A549 treated with Hydrocortisone at 1 μM for 4 hours (cell line): ENCODE results near the gene RAB11FIP5. TPM values are rescaled to one million over a fixed set of nuclear protein-coding genes. Genes with fewer than 3 reads are reported as not detected.

Experiments used
- total RNA-seq: library from RNA; stranded (reverse); fragments of 200-300 nt; extraction: Qiagen RNA extraction; gene quantifications from 5 replicates; pipeline ENCODE4 v1.2.3, GENCODE V29; 2022

RAB11FIP5 gene, protein sequence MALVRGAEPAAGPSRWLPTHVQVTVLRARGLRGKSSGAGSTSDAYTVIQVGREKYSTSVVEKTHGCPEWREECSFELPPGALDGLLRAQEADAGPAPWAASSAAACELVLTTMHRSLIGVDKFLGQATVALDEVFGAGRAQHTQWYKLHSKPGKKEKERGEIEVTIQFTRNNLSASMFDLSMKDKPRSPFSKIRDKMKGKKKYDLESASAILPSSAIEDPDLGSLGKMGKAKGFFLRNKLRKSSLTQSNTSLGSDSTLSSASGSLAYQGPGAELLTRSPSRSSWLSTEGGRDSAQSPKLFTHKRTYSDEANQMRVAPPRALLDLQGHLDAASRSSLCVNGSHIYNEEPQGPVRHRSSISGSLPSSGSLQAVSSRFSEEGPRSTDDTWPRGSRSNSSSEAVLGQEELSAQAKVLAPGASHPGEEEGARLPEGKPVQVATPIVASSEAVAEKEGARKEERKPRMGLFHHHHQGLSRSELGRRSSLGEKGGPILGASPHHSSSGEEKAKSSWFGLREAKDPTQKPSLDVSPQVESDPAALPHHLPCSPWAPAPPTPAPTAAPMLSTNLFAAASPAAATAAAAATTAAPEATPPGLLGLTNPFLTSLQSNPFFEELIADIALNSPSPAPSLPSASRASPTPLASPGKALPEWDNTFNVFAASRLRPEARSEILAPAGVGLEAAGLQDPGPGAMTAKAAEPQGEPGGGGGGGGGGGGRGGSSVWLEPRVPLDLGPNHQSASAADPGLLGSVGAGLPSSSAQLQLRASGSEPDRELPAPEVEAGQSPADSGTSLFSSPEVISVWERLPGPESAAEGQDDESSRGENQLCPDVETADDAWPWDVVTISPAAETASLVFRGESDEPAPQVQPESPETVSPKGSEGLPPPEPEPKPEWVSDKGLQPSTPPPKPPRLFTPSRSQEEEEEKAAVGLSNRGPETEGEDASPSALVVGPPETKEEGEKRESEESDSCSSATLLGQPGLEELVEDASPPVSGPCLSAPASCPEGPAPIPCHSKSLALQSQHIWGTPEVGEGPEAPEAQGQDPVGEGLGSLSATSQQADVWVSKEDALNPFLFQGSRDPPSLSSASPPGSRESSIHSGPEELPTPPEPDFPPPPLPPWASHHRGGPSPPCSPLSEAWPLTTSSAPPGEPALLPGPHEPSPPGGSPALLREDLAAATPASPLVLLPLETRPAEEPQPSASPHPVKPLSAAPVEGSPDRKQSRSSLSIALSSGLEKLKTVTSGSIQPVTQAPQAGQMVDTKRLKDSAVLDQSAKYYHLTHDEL (N-terminal part only)
- 30.4 to 37.7 TPM (median 33.8 TPM) in 5 replicates for total RNA-seq

DNA sequence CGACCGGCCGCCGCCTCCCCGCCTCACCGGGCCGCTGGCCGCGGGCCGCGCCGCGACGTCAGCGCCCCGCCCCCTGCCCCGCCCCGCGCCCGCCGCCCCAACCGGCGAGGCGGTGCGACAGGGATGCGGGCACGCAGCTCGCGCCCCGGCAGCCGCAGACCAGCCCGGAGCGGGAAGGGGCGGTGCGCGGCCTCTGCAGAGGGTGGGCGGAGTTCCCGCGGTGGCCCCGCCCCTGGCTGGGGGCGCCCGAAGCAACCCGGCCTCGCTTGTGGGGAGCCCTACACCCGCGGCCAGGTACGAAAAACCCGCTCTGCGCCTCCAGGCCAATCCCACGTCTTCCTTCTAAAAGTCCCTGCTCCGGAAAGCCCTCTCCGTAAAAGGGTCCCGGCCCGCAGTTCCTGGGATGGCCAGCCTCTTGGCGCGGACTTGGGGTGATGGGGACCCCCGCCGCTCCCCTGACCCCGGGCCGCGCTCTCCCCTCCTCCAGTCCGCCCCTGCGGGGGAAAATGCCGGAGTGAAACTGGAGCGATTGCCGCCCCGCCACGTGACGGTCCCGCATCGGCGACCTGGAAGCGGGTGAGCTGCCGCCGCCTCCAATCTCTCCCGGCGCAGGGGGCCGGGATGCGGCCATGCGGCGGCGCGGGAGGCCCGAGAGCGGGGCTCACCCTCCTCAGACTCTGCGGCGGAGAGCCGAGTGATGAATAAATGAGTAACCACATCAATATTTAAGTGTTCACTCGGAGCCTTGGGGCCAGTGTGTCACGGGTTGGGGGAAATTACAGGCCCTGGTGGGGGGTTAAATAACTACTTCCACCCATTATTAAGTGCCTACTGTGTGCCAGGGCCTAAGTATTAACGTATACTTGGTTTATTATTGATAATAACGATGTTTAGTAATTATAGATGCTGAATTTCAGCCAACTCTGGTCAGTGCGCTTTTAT, at the start of gene RAB11FIP5:
RAB11FIP5 (minus strand) TSS at position 36 of the 942 bp plus-strand sequence. CDS start 171 bp downstream, outside the sequence.

DNA sequence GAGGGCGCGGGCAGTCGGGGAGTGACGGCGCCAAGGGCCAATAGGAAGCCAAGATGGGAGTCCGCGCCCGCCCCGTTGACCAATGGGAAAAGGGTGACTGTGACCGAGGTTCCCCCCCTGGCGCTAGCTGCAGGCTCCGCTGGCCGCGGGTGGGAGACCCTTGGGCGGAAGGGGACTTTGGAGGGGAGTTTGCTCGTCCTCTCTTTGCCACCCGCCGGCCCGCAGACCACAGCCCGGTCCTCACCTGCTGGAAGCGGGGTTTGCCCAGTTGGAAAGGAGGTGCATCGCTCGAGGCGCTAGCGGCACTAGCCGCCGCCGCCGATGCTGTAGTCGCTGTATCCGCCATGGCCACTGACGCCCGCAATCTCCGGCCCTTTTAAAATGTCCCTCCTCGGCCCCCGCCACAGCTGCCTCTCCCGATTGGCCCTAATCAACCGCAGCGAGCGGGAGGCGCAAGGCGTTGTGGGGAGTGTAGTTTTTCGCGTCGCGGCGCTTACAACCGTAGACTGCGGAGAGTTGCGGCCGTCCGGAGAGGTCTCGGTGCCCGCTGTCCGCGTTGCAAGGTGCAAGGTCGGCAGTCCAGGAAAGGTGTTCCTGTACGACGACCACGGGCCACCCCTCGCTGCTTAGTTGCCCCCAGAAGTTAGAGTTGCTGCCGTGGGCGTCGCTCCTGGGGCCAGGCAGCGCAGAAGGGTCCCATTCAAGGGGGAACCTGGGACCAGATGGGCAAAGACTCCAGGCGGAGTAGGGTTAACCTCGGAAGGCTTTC, 41.2 kb downstream of the RAB11FIP5 start, which contains the start of gene SFXN5:
SFXN5 (minus strand) TSS at position 353 of the 769 bp plus-strand sequence; CDS start at position 346, 7 bp downstream.

Other genes with a start within 250 kb of the RAB11FIP5 start
- 90.6 to 139 TPM (median 127 TPM) in 5 replicates for gene SPR, start 225.5 kb downstream of the RAB11FIP5 start, total RNA-seq
- 0.08 to 0.14 TPM (median 0.11 TPM) in 4 of 5 replicates, not detected in the other for gene EMX1, start 195.4 kb downstream of the RAB11FIP5 start, total RNA-seq
- gene SFXN5, start 41.2 kb downstream of the RAB11FIP5 start, total RNA-seq: 12.3 to 14.3 TPM (median 12.5 TPM) in 5 replicates
- gene NOTO, start 89.6 kb upstream of the RAB11FIP5 start, total RNA-seq: 0.05 to 0.07 TPM in 2 of 5 replicates, not detected in the others
- 53.8 to 62.2 TPM (median 56.3 TPM) in 5 replicates for gene SMYD5, start 101.3 kb upstream of the RAB11FIP5 start, total RNA-seq
- gene PRADC1, start 120.3 kb upstream of the RAB11FIP5 start, total RNA-seq: 19.3 to 27.7 TPM (median 24.9 TPM) in 5 replicates
- 544 to 950 TPM (median 585 TPM) in 5 replicates for gene CCT7, start 121.4 kb upstream of the RAB11FIP5 start, total RNA-seq
- 3.9 to 5.5 TPM (median 5.3 TPM) in 5 replicates for gene FBXO41, start 171.5 kb upstream of the RAB11FIP5 start, total RNA-seq
- gene EGR4, start 180.6 kb upstream of the RAB11FIP5 start, total RNA-seq: 0.13 to 0.33 TPM (median 0.15 TPM) in 5 replicates